Stimulated activated naive CD8-positive, alpha-beta T cell treated with anti-CD3 and anti-CD28 coated beads, Interleukin-15, Interleukin-2, amounts not matched to agents 100 ng/mL and 50 ng/mL, for 24 hours (primary cell): ENCODE measurements around the gene KCNK18.
A peak's percentile ranks its signal among the peaks of the same experiment; 100 is the strongest.
"Not testable (repeated sequence)": the region's sequence is repeated elsewhere in the genome, so short reads cannot be mapped to it uniquely, and the experiment has no call there.

Experiments
- H3K27ac Mint-ChIP-seq: one replicate; pipeline ENCODE4 v1.8.0; 2021; ENCODE audit warnings: mild to moderate bottlenecking, mixed read lengths
- H3K27me3 Mint-ChIP-seq: one replicate; pipeline ENCODE4 v1.8.0; 2021; ENCODE audit warnings: mixed read lengths
- H3K36me3 Mint-ChIP-seq: one replicate; pipeline ENCODE4 v1.8.0; 2021; ENCODE audit warnings: low read depth, mixed read lengths
- H3K4me1 Mint-ChIP-seq: one replicate; pipeline ENCODE4 v1.8.0; 2021; ENCODE audit warnings: low read depth, mixed read lengths
- H3K4me3 Mint-ChIP-seq: one replicate; pipeline ENCODE4 v1.8.0; 2021; ENCODE audit warnings: mild to moderate bottlenecking, mixed read lengths
- H3K9me3 Mint-ChIP-seq: one replicate; pipeline ENCODE4 v1.8.0; 2021; ENCODE audit warnings: mixed read lengths

The KCNK18 gene

DNA sequence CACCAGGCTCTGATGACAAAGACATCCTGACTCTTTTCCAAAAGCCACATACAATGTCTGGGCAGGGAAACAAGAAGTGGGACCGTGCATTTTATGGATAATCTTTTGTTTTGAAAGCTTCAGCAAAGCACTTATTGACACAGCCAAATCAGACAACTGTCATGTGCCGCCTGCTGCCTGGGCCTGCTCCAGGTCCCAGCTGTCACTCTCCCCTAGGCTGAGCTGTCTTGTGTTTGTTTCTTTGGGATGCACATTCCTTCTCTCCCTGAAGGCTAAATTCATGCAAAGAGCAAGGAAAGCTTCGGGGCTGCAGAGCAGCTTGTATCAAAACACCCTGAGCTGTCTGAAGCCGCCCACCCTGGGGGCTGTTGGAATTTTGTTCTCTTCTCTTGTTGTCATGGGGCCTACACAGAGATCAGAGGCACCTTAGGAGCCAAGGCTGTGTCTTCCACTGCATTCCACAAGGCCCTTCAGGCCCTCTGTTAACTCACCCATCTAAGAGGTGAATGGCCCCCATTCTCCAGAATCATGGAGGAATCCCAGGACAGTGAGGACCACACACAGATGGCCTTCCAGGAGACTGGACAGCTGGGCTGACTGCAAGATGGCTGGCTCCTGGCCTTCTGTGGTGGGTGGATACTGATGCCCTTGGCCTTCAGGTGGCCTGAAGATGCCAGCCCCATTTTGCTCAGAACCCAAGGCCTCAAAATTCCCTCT, 25.8 kb downstream of the KCNK18 start:
- no peaks in the 10 kb centered on the region for H3K4me1 Mint-ChIP-seq
- H3K4me3 Mint-ChIP-seq: no peak overlapping the region
- no peaks in the 10 kb centered on the region for H3K36me3 Mint-ChIP-seq
- peaks cover 25% of the 10 kb centered on the region for H3K27me3 Mint-ChIP-seq
- no peaks in the 10 kb centered on the region for H3K9me3 Mint-ChIP-seq
- H3K27ac Mint-ChIP-seq: no peak overlapping the region

DNA sequence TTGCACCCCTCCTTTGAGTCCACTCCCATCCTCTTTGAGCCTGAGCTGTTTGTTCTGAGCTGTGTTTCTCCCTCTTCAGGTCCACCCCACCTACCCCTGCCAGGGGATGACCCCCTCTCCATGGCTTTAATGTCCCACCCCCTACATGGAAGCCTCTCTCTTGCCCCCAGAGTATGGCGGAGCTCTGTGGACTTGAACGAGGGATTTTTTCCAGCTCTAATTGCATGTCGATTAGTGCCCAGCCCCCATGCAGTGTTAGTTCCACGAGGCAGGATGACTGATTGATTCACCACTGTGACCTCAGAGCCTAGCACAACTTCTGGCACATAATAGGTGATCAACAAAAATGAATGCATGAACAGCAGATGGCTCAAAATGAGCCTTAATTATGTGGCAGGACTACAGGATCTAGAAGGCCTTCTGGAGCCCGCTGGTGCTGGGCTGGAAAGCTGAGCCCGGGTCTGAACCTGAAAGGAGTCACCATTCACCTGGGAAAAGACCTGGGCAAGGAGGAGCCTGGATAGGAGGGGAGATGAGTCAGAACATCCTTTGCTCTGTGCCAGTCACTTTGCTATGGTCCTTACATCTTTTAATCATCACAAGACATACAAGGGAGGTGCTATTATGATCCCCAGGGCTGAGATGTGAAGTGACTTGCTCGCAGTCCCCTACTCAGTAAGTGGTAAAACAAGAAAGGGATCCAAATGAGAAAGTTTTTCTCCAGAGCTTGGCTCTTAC, 26.6 kb downstream of the KCNK18 start:
- H3K4me3 Mint-ChIP-seq: no peak overlapping the region
- no peak overlapping the region for H3K27ac Mint-ChIP-seq
- H3K4me1 Mint-ChIP-seq: no peaks in the 10 kb centered on the region
- no peaks in the 10 kb centered on the region for H3K36me3 Mint-ChIP-seq
- peaks cover 23% of the 10 kb centered on the region for H3K27me3 Mint-ChIP-seq
- no peaks in the 10 kb centered on the region for H3K9me3 Mint-ChIP-seq

- Mint-ChIP-seq H3K4me1 (no peaks in the 10 kb centered on the region), H3K27ac (no peak overlapping the region), H3K27me3 (peaks cover 29% of the 10 kb centered on the region), H3K9me3 (no peaks in the 10 kb centered on the region), H3K36me3 (no peaks in the 10 kb centered on the region), H3K4me3 (no peak overlapping the region)
Observed at GRCh38 chr10:117224881-117225280, 27.6 kb downstream of the KCNK18 start.

DNA sequence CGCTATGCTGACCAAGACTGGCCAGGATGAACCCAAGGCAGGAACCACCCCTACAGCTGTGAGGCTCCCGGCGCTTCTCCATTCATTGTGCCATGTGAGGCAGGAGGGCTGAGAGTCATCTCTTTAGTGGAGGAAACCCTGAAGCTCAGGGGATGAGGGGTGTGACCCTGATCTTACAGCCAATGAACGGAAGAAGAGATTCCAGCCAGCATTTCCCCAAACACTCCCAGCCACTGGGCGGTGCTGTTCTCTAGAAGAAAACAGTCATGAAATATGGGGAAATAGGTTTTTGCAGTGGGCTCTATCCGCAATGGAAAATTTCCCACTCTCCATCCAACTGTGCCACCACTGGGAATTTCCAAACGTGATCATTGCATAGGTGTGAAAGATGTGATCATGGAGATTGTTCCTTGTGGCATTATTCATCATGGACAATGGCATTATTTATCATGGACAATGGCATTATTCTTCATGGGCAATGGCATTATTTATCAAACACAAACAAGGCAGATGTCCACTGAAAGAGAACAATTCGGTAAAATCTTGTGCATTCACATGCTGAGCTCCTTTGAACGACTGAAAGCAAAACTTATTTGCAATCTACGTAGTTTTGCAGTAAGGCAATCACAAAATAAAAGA, 29.6 kb downstream of the KCNK18 start:
- H3K4me1 Mint-ChIP-seq: no peaks in the 10 kb centered on the region
- peaks cover 46% of the 10 kb centered on the region for H3K27me3 Mint-ChIP-seq
- no peaks in the 10 kb centered on the region for H3K9me3 Mint-ChIP-seq

DNA sequence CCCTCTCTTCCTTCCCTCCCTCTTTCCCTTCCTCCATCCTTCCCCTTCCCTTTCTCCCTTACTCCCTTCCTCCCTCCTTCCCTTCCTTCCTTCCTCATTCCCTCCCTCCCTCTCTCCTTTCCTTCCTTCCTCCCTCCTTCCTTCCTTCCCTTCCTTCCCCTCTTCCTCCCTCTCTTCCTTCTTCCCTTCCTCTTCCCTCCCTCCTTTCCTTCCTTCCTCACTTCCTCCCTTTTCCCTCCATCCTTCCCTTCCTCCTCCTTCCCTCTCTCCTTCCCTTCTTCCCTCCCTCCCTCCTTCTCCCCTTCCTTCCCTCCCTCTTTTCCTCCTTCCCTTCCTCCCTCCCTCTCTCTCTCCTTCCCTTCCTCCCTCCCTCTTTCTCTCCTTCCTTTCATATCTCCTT, 30.9 kb downstream of the KCNK18 start:
- Mint-ChIP-seq H3K9me3 (no peaks in the 10 kb centered on the region), H3K4me3 (no peak overlapping the region), H3K4me1 (no peaks in the 10 kb centered on the region), H3K27ac (no peak overlapping the region), H3K27me3 (peaks cover 49% of the 10 kb centered on the region), H3K36me3 (no peaks in the 10 kb centered on the region)

More for the DNA sequence above, 29.6 kb downstream of the KCNK18 start:
- Mint-ChIP-seq H3K27ac (no peak overlapping the region), H3K36me3 (no peaks in the 10 kb centered on the region), H3K4me3 (no peak overlapping the region)

- H3K27ac Mint-ChIP-seq, H3K9me3 Mint-ChIP-seq, H3K4me1 Mint-ChIP-seq, H3K4me3 Mint-ChIP-seq, H3K36me3 Mint-ChIP-seq: not testable (repeated sequence)
- H3K27me3 Mint-ChIP-seq: peaks cover 49% of the 10 kb centered on the region
Observed at GRCh38 chr10:117230107-117230506, 32.8 kb downstream of the KCNK18 start.

- H3K9me3 Mint-ChIP-seq: no peaks in the 10 kb centered on the region
- H3K36me3 Mint-ChIP-seq: no peaks in the 10 kb centered on the region
- no peak overlapping the region for H3K4me3 Mint-ChIP-seq
- peaks cover 6% of the 10 kb centered on the region for H3K4me1 Mint-ChIP-seq
- H3K27ac Mint-ChIP-seq: peak overlapping the region; percentile 33
- peaks cover 12% of the 10 kb centered on the region for H3K27me3 Mint-ChIP-seq
Observed at GRCh38 chr10:117237401-117237991, 40.2 kb downstream of the KCNK18 start.

- Mint-ChIP-seq H3K27ac (no peak overlapping the region), H3K36me3 (no peaks in the 10 kb centered on the region), H3K27me3 (peaks cover 21% of the 10 kb centered on the region), H3K4me1 (peaks cover 6% of the 10 kb centered on the region), H3K9me3 (no peaks in the 10 kb centered on the region), H3K4me3 (no peak overlapping the region)
Observed at GRCh38 chr10:117239051-117239450, 41.8 kb downstream of the KCNK18 start.

DNA sequence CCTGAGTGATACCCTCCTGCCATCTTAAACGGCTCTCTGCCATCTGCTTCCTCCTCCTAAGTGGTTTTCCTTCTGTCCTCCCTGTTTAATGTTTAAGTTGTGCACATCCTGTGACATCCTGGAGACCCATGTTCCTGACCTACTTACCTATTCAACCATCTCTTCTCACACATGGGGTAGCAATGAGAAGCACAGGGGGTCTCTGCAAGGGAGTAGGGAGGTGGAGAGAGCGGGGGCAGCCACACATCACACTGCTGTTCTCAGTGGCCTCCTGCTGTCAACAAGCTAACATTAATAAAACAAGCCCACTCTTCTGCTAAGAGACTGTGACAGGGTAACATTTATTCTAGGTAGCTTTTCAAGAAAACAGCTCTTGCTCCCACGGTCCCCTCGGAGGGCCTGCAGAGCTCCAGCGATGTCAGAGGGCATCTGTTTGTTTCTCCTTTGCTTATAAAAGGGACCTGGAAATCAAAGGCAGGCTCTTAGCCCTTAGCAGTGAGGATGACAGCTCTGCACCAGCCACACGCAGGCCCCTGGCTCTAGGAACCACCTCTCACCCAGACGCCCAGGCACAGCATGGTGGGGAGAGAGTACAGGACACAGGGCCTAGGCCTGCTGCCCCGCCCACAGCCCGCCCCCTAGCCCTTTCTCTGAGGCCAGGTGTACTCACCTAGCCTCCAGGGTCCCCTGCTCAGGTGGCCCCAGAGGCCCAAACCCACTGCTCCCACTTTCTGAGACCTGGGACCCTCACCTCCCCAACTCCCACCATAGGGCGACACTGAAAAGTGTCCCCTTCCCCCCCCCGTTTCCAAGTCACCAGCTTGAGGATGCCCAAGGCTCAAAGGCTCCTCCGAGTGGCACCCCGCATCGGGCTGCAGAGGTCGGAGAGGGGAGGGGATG, 42.7 kb downstream of the KCNK18 start:
- Mint-ChIP-seq H3K4me3 (no peak overlapping the region), H3K27ac (no peak overlapping the region), H3K36me3 (no peaks in the 10 kb centered on the region), H3K4me1 (peaks cover 6% of the 10 kb centered on the region), H3K27me3 (peaks cover 29% of the 10 kb centered on the region), H3K9me3 (no peaks in the 10 kb centered on the region)

DNA sequence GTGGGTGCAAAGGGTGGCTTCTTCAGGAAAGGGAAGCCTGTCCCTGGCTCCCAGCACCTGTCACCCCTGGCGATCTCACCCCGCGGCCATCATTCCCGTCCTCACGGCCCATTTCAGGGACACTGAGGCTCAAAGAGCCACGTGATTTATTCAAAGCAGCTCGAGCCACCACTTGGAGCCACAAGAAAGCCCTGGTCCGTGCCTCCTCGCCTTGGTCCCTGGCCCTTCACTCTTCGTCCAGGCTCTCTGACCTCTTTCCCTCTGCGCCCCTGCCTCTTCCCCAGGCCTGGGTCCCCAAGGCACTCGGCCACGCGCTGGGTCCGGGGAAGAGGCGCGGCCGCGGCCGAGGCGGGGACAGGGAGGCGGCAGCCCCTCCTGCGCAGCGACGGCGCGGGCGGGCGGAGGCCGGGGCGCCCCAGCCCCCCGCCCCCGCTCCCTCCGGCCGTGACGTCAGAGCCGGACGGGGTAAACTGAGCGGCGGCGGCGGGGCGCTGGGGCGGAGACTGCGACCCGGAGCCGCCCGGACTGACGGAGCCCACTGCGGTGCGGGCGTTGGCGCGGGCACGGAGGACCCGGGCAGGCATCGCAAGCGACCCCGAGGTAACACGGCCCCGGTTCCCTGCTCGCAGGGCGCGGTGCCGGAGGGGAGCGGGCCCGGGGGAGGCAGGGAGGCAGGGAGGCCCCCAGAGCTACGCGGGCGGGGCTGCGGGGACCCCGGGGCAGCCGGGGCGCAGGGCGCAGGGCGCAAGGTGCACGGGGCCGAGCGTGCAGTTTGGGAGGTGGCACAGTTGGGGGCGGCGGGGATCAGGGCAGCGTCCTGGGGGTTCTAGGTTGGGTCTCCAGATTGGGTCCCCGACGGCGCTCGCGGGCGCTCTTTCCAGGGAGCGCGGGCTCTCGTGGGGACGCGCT, 43.6 kb downstream of the KCNK18 start, which contains the start of gene SLC18A2:
Gene SLC18A2 (plus strand): TSS at position 494 of the 909 bp plus-strand sequence. CDS start 580 bp downstream, outside the sequence.
- H3K27me3 Mint-ChIP-seq: peaks cover 34% of the 10 kb centered on the region
- peak within 1 kb of the TSS; percentile 51 for H3K4me3 Mint-ChIP-seq

DNA sequence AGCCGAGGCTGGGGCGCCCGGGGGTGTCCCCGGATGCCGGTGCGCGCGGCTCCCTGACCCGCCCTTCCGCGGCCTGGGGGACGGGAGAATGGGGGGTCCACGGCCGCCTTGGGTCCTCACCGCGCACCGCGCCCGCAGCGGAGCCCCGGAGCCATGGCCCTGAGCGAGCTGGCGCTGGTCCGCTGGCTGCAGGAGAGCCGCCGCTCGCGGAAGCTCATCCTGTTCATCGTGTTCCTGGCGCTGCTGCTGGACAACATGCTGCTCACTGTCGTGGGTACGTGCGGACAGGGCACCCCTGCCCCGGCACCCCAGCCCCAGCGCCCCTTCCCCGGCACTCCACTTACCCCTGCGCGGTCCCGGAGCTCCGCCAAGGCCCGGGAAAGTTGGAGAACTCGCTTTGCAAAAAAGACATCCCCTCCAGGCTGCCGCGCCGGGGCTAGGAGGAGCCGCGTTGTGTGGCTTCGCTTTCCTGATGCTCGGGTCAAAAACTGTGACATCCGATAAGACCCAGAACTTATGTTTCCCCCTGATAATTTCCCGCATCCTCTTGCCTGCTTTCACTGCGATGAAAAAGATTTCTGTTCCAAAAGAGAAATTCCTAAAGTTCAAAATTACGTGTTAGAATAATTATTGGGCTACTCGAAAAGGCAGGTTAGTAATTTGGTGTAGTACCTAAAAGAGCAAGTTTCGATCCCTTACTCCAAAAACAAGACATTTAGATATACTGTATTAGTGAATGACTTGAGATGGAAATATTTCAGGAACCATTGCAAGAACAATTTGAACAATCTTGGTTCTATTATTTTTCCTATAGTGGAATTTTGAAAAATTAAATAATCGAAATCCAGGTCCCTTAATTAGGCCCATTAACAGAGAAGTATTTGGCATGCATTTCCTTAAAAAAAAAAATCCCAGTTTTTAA, 44.5 kb downstream of the KCNK18 start:
- Mint-ChIP-seq H3K36me3 (no peaks in the 10 kb centered on the region), H3K27ac (no peak overlapping the region), H3K9me3 (no peaks in the 10 kb centered on the region), H3K4me3 (peak overlapping the region; percentile 51), H3K4me1 (peaks cover 9% of the 10 kb centered on the region), H3K27me3 (peaks cover 35% of the 10 kb centered on the region)

More for the DNA sequence above, 43.6 kb downstream of the KCNK18 start, which contains the start of gene SLC18A2:
- H3K4me1 Mint-ChIP-seq: peaks cover 6% of the 10 kb centered on the region
- H3K36me3 Mint-ChIP-seq: no peaks in the 10 kb centered on the region
- H3K9me3 Mint-ChIP-seq: no peaks in the 10 kb centered on the region
- no peak within 1 kb of the TSS for H3K27ac Mint-ChIP-seq

DNA sequence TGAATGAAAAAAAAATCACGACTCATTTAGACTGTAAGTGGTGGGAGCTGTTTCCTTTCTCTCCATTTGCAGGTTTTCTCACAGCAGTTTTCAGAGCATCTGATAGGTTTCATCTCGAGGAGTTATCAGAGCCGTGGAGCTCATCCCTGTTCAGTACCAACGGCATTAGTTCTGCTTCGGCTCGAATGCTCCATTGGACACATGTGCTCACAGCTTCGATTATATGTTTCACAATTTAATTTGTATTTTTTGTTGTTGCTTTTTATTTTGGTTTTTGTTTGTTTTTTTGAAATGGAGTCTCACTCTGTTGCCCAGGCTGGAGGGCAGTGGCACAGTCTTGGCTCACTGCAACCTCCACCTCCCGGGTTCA, 45.2 kb downstream of the KCNK18 start:
- H3K4me3 Mint-ChIP-seq: no peak overlapping the region
- no peak overlapping the region for H3K27ac Mint-ChIP-seq
- peaks cover 13% of the 10 kb centered on the region for H3K4me1 Mint-ChIP-seq
- H3K9me3 Mint-ChIP-seq: no peaks in the 10 kb centered on the region
- H3K36me3 Mint-ChIP-seq: no peaks in the 10 kb centered on the region
- peaks cover 38% of the 10 kb centered on the region for H3K27me3 Mint-ChIP-seq
